GM18517 (cell line): ENCODE measurements around the gene LPP.
"Not testable (repeated sequence)": the region's sequence is repeated elsewhere in the genome, so short reads cannot be mapped to it uniquely, and the experiment has no call there.

Source experiments
- ATAC-seq: cut with Tn5 transposase; IDR thresholded peaks from one replicate; pipeline ENCODE4 v1.9.1; 2021; ENCODE audit warnings: mild to moderate bottlenecking, moderate library complexity; ENCODE audit not compliant: unreplicated experiment

The LPP gene

GRCh38 chr3:188686324-188686723, 532.4 kb downstream of the LPP start:
- ATAC-seq = no peak

- ATAC-seq = no peak
These were observed 533.4 kb downstream of the LPP start for GRCh38 chr3:188687389-188687788.

- ATAC-seq = no peak
These were observed 535.2 kb downstream of the LPP start for GRCh38 chr3:188689101-188689574.

- no peak for ATAC-seq
These were observed 536.1 kb downstream of the LPP start for GRCh38 chr3:188690064-188690463.

- no peak for ATAC-seq
These were observed 537.0 kb downstream of the LPP start for GRCh38 chr3:188691004-188691403.

GRCh38 chr3:188691665-188692064, 537.7 kb downstream of the LPP start:
- ATAC-seq = no peak

- no peak for ATAC-seq
These were observed 538.7 kb downstream of the LPP start for GRCh38 chr3:188692700-188693099.

- ATAC-seq = no peak
These were observed 539.5 kb downstream of the LPP start for GRCh38 chr3:188693435-188693834.

- no peak for ATAC-seq
These were observed 541.3 kb downstream of the LPP start for GRCh38 chr3:188695241-188695640.

- peak; percentile 66 for ATAC-seq
These were observed 543.2 kb downstream of the LPP start for GRCh38 chr3:188697127-188697526.

GRCh38 chr3:188698436-188698835, 544.5 kb downstream of the LPP start:
- no peak for ATAC-seq

GRCh38 chr3:188700501-188700900, 546.5 kb downstream of the LPP start:
- no peak for ATAC-seq

GRCh38 chr3:188700918-188701317, 547.0 kb downstream of the LPP start:
- no peak for ATAC-seq

- ATAC-seq = no peak
These were observed 547.6 kb downstream of the LPP start for GRCh38 chr3:188701485-188701969.

GRCh38 chr3:188702028-188702427, 548.1 kb downstream of the LPP start:
- not testable (repeated sequence) for ATAC-seq

- no peak for ATAC-seq
These were observed 552.2 kb downstream of the LPP start for GRCh38 chr3:188706176-188706575.

GRCh38 chr3:188706599-188706998, 552.6 kb downstream of the LPP start:
- no peak for ATAC-seq

- ATAC-seq = no peak
These were observed 553.7 kb downstream of the LPP start for GRCh38 chr3:188707381-188708288.

- ATAC-seq = no peak
These were observed 557.9 kb downstream of the LPP start for GRCh38 chr3:188711881-188712247.

- ATAC-seq = no peak
These were observed 558.4 kb downstream of the LPP start for GRCh38 chr3:188712248-188712924.

GRCh38 chr3:188712991-188713390, 559.0 kb downstream of the LPP start:
- no peak for ATAC-seq

GRCh38 chr3:188719545-188719944, 565.6 kb downstream of the LPP start:
- ATAC-seq = no peak
